Hair follicular keratinocyte (primary cell): Measurements from ENCODE around the gene OAS3. TPM values are rescaled to one million over a fixed set of nuclear protein-coding genes. Genes with fewer than 3 reads are reported as not detected.

Experiments used
- total RNA-seq: library from RNA; depleted of rRNA; stranded (reverse); fragments of >200 nt; gene quantifications from 2 replicates; pipeline ENCODE4 v1.2.3, GENCODE V29; 2015

The OAS3 gene
- total RNA-seq = 18.8 and 20.4 TPM in 2 replicates

DNA sequence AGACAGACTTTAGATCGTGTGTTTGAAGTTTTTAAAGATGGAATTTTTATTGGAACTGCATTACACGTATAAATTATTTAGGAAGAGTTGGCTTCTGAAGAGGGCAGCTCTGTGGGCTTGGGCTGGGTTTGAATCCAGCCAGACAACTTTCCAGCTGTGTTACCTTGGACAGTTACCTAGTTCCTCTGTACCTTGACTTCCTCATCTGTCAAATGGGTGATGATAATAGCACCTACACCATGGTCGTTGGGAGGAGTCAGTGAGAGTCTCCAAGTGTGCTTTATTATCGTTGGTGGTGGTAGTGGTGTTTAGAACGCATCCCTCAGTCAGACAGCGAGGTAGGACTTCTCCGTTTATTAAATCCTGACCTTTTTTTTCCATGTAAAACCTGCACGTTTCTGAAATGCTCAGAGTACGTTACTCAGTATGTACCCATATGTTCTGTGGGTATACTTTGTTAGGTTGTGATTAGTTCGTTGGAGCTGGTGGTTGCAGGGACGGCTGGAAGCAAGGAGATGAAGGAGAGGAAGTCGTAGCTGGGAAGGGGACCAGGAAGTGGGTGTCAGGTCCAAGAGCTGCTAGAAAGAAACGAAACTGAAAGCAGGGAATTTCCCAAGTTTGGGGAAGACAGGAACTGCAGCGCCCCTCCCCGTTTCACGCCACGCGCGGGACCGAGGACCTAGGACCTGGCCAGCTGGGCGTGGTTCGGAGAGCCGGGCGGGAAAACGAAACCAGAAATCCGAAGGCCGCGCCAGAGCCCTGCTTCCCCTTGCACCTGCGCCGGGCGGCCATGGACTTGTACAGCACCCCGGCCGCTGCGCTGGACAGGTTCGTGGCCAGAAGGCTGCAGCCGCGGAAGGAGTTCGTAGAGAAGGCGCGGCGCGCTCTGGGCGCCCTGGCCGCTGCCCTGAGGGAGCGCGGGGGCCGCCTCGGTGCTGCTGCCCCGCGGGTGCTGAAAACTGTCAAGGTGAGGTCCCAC, at the start of gene OAS3:
OAS3 (plus strand) TSS at position 734 of the 979 bp plus-strand sequence; CDS start at position 791, 57 bp downstream.

GRCh38 chr12:112906712-112907414, 31.4 kb upstream of the OAS3 start, which contains the start of gene OAS1:
TSS of gene OAS1 (plus strand) at chr12:112906962. CDS start at chr12:112907040, 78 bp downstream.

DNA sequence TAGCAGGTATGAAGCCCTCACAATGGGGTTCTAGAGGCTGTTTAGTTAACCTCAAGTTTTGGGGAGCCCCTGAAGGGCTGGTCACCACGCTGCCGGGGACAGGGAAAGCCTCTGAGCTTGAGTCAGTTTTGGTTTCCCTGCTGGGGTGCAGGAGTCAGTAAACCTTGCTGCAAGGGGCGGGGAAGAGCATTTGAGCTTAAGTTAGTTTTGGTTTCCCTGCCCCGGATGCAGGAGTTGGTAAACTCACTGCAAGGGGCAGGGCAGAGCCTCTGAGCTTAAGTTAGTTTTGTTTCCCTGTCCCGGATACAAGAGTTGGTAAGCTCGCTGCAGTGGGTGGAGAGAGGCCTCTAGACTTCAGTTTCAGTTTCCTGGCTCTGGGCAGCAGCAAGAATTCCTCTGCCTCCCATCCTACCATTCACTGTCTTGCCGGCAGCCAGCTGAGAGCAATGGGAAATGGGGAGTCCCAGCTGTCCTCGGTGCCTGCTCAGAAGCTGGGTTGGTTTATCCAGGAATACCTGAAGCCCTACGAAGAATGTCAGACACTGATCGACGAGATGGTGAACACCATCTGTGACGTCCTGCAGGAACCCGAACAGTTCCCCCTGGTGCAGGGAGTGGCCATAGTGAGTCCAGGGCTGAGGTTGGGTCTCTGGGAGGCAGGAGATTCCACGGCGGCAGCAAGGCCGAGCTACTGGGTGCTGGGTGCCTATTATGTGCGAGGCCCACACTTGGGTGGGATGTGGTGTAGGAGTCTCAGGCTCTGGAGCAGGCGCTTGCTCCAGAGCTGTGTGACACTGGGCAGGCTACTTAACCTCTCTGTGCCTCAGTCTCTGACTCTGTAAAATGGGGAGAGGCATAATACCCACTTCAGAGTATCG, 40.1 kb downstream of the OAS3 start, which contains the start of gene OAS2:
OAS2 (plus strand) TSS at position 357 of the 878 bp plus-strand sequence; CDS start at position 447, 90 bp downstream.

Other genes starting within 250 kb of the OAS3 start
- gene RPH3A, start 146.7 kb upstream of the OAS3 start, total RNA-seq = not detected in 2 replicates
- 0.91 and 6.0 TPM in 2 replicates for gene OAS1, start 31.5 kb upstream of the OAS3 start, total RNA-seq
- gene OAS2, start 40.0 kb downstream of the OAS3 start, total RNA-seq = 2.7 and 3.5 TPM in 2 replicates
- not detected in 2 replicates for gene DTX1, start 118.3 kb downstream of the OAS3 start, total RNA-seq
- gene RASAL1, start 197.3 kb downstream of the OAS3 start, total RNA-seq = 0.04 and 0.08 TPM in 2 replicates
- gene CFAP73, start 211.2 kb downstream of the OAS3 start, total RNA-seq = not detected in 2 replicates
- 65.5 and 86.8 TPM in 2 replicates for gene DDX54, start 247.0 kb downstream of the OAS3 start, total RNA-seq
- 28.9 and 43.7 TPM in 2 replicates for gene RITA1, start 247.2 kb downstream of the OAS3 start, total RNA-seq